K562 (cell line): ENCODE measurements around the gene TMEM120B. TPM values are rescaled to one million over a fixed set of nuclear protein-coding genes. Genes with fewer than 3 reads are reported as not detected.

ENCODE experiments used
- CC2D1A ChIP-seq: fragments of 450-650 bp; IDR thresholded peaks from 2 replicates; pipeline ENCODE4 v1.6.1; 2017; ENCODE audit warnings: mild to moderate bottlenecking
- EP400 ChIP-seq: fragments of 450-650 bp; IDR thresholded peaks from 2 replicates; pipeline ENCODE4 v1.6.1; 2017; ENCODE audit warnings: antibody characterized with exemption, mild to moderate bottlenecking, moderate library complexity
- ZMIZ1 ChIP-seq, 2 experiments: fragments of 150-350 bp in 1 of 2; IDR thresholded peaks; 2 replicates each; pipeline ENCODE4 v1.6.1; 2012 to 2016; ENCODE audit warnings: low read depth in 2 of 2, low read length in 2 of 2, mild to moderate bottlenecking in 1 of 2, moderate library complexity in 1 of 2
- polyA plus RNA-seq, 8 experiments: library from polyadenylated mRNA; depleted of rRNA in 4 of 8; stranded (reverse) in 5 of 8; unstranded in 3 of 8; fragments of >200 nt; fragmentation: Nextera tagmentation in 2 of 8; fragmentation: Illumina TruSeq in 1 of 8; extraction: Ambion mirVana in 2 of 8; extraction: Trizol in 1 of 8; gene quantifications; 2 replicates each; pipeline versions ENCODE4 v1.2.1 to v1.2.3, GENCODE V29; 2011 to 2014; ENCODE audit warnings: inconsistent platforms in 1 of 8, missing spikeins in 1 of 8
- total RNA-seq, 7 experiments: library from RNA; depleted of rRNA in 6 of 7; stranded (reverse); fragments of >200 nt in 6 of 7; fragmentation: Illumina TruSeq in 2 of 7; extraction: Trizol in 2 of 7; gene quantifications; 2 replicates each; pipeline versions ENCODE4 v1.2.1 to v1.2.3, GENCODE V29; 2011 to 2021; ENCODE audit warnings: low replicate concordance in 1 of 7
- TF ChIP-seq, protein P1 (sequence below): fragments of 450-650 bp; IDR thresholded peaks from 2 replicates; pipeline ENCODE4 v1.6.1; 2016; ENCODE audit warnings: mild to moderate bottlenecking, moderate library complexity
- TF ChIP-seq, protein P2 (sequence below): fragments of 450-650 bp; IDR thresholded peaks from 2 replicates; pipeline ENCODE4 v1.6.1; 2017; ENCODE audit warnings: antibody characterized with exemption, mild to moderate bottlenecking

Gene TMEM120B
- total and polyA plus RNA-seq, 9 of the 15 experiments (the other 6 are each of a cell fraction or from before 2014, with no cell fraction given) = 1.7 to 18.6 (median 7.4) TPM

DNA sequence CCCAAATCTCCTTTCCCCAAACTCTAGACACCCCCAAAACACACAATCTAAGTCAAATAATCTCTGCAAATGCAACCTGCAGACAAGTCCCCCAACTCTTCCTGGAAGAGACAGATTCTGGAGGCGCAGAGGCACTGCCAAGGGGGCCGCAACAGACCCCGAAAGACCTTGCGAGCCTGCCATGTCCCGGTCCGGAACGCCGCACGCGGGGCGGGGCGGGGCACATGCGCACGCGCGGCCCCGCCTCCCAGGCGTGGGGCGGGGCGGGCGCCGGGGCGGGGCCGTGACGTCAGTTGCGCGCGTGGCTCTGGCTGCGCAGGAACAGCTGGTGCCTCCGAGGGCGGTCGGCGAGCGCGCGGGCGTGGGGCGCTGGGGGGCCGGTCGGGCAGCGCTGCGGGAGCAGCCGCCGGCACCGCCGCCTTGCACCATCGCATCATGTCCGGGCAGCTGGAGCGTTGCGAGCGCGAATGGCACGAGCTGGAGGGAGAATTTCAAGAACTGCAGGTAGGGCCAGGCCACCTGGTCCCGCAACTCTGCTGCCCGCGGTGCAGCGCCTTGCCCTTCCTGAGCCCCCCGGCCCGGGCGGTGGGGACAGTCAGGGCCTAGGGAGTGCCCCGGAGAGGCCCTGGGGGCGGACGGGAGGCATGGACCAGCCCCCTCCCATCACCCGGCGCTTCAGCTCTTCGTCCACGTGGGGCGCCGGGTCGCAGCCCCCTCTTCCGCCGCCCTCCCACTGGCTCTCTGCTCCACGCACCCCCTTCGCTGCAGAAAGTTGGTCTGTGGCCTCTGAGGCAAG lies at the start of gene TMEM120B (continued):
- TF ChIP-seq, protein P1, sequence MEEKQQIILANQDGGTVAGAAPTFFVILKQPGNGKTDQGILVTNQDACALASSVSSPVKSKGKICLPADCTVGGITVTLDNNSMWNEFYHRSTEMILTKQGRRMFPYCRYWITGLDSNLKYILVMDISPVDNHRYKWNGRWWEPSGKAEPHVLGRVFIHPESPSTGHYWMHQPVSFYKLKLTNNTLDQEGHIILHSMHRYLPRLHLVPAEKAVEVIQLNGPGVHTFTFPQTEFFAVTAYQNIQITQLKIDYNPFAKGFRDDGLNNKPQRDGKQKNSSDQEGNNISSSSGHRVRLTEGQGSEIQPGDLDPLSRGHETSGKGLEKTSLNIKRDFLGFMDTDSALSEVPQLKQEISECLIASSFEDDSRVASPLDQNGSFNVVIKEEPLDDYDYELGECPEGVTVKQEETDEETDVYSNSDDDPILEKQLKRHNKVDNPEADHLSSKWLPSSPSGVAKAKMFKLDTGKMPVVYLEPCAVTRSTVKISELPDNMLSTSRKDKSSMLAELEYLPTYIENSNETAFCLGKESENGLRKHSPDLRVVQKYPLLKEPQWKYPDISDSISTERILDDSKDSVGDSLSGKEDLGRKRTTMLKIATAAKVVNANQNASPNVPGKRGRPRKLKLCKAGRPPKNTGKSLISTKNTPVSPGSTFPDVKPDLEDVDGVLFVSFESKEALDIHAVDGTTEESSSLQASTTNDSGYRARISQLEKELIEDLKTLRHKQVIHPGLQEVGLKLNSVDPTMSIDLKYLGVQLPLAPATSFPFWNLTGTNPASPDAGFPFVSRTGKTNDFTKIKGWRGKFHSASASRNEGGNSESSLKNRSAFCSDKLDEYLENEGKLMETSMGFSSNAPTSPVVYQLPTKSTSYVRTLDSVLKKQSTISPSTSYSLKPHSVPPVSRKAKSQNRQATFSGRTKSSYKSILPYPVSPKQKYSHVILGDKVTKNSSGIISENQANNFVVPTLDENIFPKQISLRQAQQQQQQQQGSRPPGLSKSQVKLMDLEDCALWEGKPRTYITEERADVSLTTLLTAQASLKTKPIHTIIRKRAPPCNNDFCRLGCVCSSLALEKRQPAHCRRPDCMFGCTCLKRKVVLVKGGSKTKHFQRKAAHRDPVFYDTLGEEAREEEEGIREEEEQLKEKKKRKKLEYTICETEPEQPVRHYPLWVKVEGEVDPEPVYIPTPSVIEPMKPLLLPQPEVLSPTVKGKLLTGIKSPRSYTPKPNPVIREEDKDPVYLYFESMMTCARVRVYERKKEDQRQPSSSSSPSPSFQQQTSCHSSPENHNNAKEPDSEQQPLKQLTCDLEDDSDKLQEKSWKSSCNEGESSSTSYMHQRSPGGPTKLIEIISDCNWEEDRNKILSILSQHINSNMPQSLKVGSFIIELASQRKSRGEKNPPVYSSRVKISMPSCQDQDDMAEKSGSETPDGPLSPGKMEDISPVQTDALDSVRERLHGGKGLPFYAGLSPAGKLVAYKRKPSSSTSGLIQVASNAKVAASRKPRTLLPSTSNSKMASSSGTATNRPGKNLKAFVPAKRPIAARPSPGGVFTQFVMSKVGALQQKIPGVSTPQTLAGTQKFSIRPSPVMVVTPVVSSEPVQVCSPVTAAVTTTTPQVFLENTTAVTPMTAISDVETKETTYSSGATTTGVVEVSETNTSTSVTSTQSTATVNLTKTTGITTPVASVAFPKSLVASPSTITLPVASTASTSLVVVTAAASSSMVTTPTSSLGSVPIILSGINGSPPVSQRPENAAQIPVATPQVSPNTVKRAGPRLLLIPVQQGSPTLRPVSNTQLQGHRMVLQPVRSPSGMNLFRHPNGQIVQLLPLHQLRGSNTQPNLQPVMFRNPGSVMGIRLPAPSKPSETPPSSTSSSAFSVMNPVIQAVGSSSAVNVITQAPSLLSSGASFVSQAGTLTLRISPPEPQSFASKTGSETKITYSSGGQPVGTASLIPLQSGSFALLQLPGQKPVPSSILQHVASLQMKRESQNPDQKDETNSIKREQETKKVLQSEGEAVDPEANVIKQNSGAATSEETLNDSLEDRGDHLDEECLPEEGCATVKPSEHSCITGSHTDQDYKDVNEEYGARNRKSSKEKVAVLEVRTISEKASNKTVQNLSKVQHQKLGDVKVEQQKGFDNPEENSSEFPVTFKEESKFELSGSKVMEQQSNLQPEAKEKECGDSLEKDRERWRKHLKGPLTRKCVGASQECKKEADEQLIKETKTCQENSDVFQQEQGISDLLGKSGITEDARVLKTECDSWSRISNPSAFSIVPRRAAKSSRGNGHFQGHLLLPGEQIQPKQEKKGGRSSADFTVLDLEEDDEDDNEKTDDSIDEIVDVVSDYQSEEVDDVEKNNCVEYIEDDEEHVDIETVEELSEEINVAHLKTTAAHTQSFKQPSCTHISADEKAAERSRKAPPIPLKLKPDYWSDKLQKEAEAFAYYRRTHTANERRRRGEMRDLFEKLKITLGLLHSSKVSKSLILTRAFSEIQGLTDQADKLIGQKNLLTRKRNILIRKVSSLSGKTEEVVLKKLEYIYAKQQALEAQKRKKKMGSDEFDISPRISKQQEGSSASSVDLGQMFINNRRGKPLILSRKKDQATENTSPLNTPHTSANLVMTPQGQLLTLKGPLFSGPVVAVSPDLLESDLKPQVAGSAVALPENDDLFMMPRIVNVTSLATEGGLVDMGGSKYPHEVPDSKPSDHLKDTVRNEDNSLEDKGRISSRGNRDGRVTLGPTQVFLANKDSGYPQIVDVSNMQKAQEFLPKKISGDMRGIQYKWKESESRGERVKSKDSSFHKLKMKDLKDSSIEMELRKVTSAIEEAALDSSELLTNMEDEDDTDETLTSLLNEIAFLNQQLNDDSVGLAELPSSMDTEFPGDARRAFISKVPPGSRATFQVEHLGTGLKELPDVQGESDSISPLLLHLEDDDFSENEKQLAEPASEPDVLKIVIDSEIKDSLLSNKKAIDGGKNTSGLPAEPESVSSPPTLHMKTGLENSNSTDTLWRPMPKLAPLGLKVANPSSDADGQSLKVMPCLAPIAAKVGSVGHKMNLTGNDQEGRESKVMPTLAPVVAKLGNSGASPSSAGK = peak; percentile 51
- TF ChIP-seq CC2D1A (no peak), ZMIZ1 (IDR thresholded peaks at IDR 0.05; ENCODE audit: low read depth in 2 of 2, low read length in 2 of 2) (no peak), EP400 (peak; percentile 37; the same call in 1 of the 2 replicates)
- TF ChIP-seq, protein P2, sequence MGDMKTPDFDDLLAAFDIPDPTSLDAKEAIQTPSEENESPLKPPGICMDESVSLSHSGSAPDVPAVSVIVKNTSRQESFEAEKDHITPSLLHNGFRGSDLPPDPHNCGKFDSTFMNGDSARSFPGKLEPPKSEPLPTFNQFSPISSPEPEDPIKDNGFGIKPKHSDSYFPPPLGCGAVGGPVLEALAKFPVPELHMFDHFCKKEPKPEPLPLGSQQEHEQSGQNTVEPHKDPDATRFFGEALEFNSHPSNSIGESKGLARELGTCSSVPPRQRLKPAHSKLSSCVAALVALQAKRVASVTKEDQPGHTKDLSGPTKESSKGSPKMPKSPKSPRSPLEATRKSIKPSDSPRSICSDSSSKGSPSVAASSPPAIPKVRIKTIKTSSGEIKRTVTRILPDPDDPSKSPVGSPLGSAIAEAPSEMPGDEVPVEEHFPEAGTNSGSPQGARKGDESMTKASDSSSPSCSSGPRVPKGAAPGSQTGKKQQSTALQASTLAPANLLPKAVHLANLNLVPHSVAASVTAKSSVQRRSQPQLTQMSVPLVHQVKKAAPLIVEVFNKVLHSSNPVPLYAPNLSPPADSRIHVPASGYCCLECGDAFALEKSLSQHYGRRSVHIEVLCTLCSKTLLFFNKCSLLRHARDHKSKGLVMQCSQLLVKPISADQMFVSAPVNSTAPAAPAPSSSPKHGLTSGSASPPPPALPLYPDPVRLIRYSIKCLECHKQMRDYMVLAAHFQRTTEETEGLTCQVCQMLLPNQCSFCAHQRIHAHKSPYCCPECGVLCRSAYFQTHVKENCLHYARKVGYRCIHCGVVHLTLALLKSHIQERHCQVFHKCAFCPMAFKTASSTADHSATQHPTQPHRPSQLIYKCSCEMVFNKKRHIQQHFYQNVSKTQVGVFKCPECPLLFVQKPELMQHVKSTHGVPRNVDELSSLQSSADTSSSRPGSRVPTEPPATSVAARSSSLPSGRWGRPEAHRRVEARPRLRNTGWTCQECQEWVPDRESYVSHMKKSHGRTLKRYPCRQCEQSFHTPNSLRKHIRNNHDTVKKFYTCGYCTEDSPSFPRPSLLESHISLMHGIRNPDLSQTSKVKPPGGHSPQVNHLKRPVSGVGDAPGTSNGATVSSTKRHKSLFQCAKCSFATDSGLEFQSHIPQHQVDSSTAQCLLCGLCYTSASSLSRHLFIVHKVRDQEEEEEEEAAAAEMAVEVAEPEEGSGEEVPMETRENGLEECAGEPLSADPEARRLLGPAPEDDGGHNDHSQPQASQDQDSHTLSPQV = peak; percentile 26; the same call in 1 of the 2 replicates
